Activated CD8-positive, alpha-beta memory T cell treated with anti-CD3 and anti-CD28 coated beads for 48 hours (primary cell): ENCODE data around the gene TNK2.
A peak's percentile ranks its signal among the peaks of the same experiment; 100 is the strongest.
"Not testable (repeated sequence)": the region's sequence is repeated elsewhere in the genome, so short reads cannot be mapped to it uniquely, and the experiment has no call there.

Experiments
- DNase-seq, 3 experiments: peaks; one replicate each; pipeline ENCODE4 v3.0.0-alpha.2; 2020; ENCODE audit warnings: low read depth in 2 of 3, low spot score in 2 of 3

Gene TNK2

GRCh38 chr3:195918176-195918575 lies 9.8 kb upstream of the TNK2 start:
- DNase-seq = no peak

GRCh38 chr3:195916991-195917390 lies 8.6 kb upstream of the TNK2 start:
- DNase-seq = no peak

GRCh38 chr3:195916291-195916690 lies 7.9 kb upstream of the TNK2 start:
- DNase-seq = no peak

GRCh38 chr3:195914648-195915473 lies 6.5 kb upstream of the TNK2 start:
- peak; percentile 77 to 98 (median 92) for DNase-seq

GRCh38 chr3:195914146-195914545 lies 5.8 kb upstream of the TNK2 start:
- DNase-seq = not testable (repeated sequence)

GRCh38 chr3:195913382-195913781 lies 5.0 kb upstream of the TNK2 start:
- DNase-seq = no peak

GRCh38 chr3:195911946-195912270 lies 3.6 kb upstream of the TNK2 start:
- no peak for DNase-seq

GRCh38 chr3:195911041-195911945 lies 2.9 kb upstream of the TNK2 start:
- DNase-seq = no peak

- no peak for DNase-seq
Observed at GRCh38 chr3:195910499-195910845, 2.1 kb upstream of the TNK2 start.

GRCh38 chr3:195909644-195910498 lies 1.5 kb upstream of the TNK2 start:
- peak; percentile 47 to 75 (median 56) for DNase-seq

GRCh38 chr3:195908694-195909581 lies 587 bp upstream of the TNK2 start:
- peak in 1 of 3 experiments; percentile 16 for DNase-seq

GRCh38 chr3:195907684-195907933 lies 742 bp downstream of the TNK2 start:
- no peak for DNase-seq

GRCh38 chr3:195906865-195907683 lies 1.3 kb downstream of the TNK2 start:
- peak; percentile 39 to 54 (median 44) for DNase-seq

GRCh38 chr3:195905970-195906864 lies 2.1 kb downstream of the TNK2 start:
- DNase-seq = no peak

GRCh38 chr3:195904368-195904767 lies 4.0 kb downstream of the TNK2 start:
- DNase-seq = no peak

GRCh38 chr3:195903950-195904290 lies 4.4 kb downstream of the TNK2 start:
- no peak for DNase-seq

GRCh38 chr3:195902634-195903033 lies 5.7 kb downstream of the TNK2 start:
- not testable (repeated sequence) for DNase-seq

- not testable (repeated sequence) for DNase-seq
Observed at GRCh38 chr3:195901836-195902585, 6.3 kb downstream of the TNK2 start.
